HL-60 (cell line): ENCODE data around the gene R3HCC1L.

Source experiments
- DNase-seq, 2 experiments: peaks; one replicate each; pipeline ENCODE4 v3.0.0-alpha.2; 2010 to 2020; ENCODE audit warnings: low read depth in 1 of 2, low spot score in 1 of 2
- H3K27ac ChIP-seq: fragments of 250-450 bp; sonication (Bioruptor Pico); replicated peaks from 2 replicates; pipeline ENCODE4 v1.5.1; 2020; ENCODE audit warnings: mild to moderate bottlenecking, moderate library complexity
- H3K27me3 ChIP-seq: fragments of 250-450 bp; sonication (Bioruptor Pico); 2 replicates; pipeline ENCODE4 v1.5.1; 2021; ENCODE audit warnings: mild to moderate bottlenecking, moderate library complexity; ENCODE audit not compliant: insufficient read depth, poor library complexity, severe bottlenecking
- H3K4me3 ChIP-seq: replicated peaks from 2 replicates; pipeline ENCODE4 v1.5.1; 2011; ENCODE audit warnings: mild to moderate bottlenecking, control low read depth, low read length; ENCODE audit not compliant: insufficient read depth
- CTCF ChIP-seq: IDR thresholded peaks from one replicate; pipeline ENCODE4 v1.5.1; 2011; ENCODE audit warnings: low read length, control low read depth, inconsistent platforms; ENCODE audit not compliant: insufficient read depth
- GABPA ChIP-seq: IDR thresholded peaks from 2 replicates; pipeline ENCODE4 v1.6.1; 2012; ENCODE audit warnings: low read depth
- POLR2AphosphoS5 ChIP-seq: IDR thresholded peaks from 2 replicates; pipeline ENCODE4 v1.6.1; 2012; ENCODE audit warnings: low read depth
- REST ChIP-seq: IDR thresholded peaks from 2 replicates; pipeline ENCODE4 v1.6.1; 2012; ENCODE audit warnings: low read depth; ENCODE audit not compliant: insufficient replicate concordance
- SPI1 ChIP-seq: IDR thresholded peaks from 2 replicates; pipeline ENCODE4 v1.6.1; 2012; ENCODE audit warnings: low read depth, mild to moderate bottlenecking, borderline replicate concordance

Gene R3HCC1L

GRCh38 chr10:98088186-98088971 lies 46.1 kb upstream of the R3HCC1L start:
- no peak overlapping the region for H3K27ac ChIP-seq
- H3K4me3 ChIP-seq = no peak overlapping the region
- TF ChIP-seq GABPA = no peak
- no peak for TF ChIP-seq POLR2AphosphoS5
- no peak for TF ChIP-seq REST
- TF ChIP-seq SPI1 = no peak
- TF ChIP-seq CTCF = no peak
- peaks cover 3% of the 10 kb centered on the region for H3K27me3 ChIP-seq
- DNase-seq = no peak

GRCh38 chr10:98090822-98091221 lies 43.6 kb upstream of the R3HCC1L start:
- peaks cover 4% of the 10 kb centered on the region for H3K27me3 ChIP-seq
- TF ChIP-seq REST (no peak), POLR2AphosphoS5 (no peak), CTCF (no peak)
- no peak overlapping the region for H3K4me3 ChIP-seq
- H3K27ac ChIP-seq = no peak overlapping the region
- peak in 1 of 2 experiments; percentile 59 for DNase-seq

- TF ChIP-seq SPI1 (no peak), CTCF (no peak), REST (no peak), POLR2AphosphoS5 (no peak), GABPA (no peak)
- Histone ChIP-seq H3K4me3 (no peak overlapping the region), H3K27me3 (peaks cover 7% of the 10 kb centered on the region), H3K27ac (no peak overlapping the region)
- no peak for DNase-seq
These were observed 38.1 kb upstream of the R3HCC1L start for GRCh38 chr10:98096316-98096715.
